Measurements from ENCODE around the gene HSPA4L.

HSPA4L gene

GRCh38 chr4:127782275-127783025 is at the start of gene HSPA4L:
HSPA4L (plus strand) TSS chr4:127782322; CDS start chr4:127782551, 229 bp downstream.
- peak; percentile 1 for DNase-seq (ENCODE audit: low read depth)

GRCh38 chr4:127732623-127733328 is 49.3 kb upstream of the HSPA4L start:
- no peak for DNase-seq (ENCODE audit: low read depth)

GRCh38 chr4:127734976-127735375 is 47.1 kb upstream of the HSPA4L start:
- no peak for DNase-seq (ENCODE audit: low read depth)

GRCh38 chr4:127737295-127737694 is 44.8 kb upstream of the HSPA4L start:
- no peak for DNase-seq (ENCODE audit: low read depth)

GRCh38 chr4:127741247-127741646 is 40.9 kb upstream of the HSPA4L start:
- no peak for DNase-seq (ENCODE audit: low read depth)

GRCh38 chr4:127747883-127748282 is 34.2 kb upstream of the HSPA4L start:
- DNase-seq (ENCODE audit: low read depth), result no peak

GRCh38 chr4:127748957-127749356 is 33.2 kb upstream of the HSPA4L start:
- DNase-seq (ENCODE audit: low read depth), result no peak

- DNase-seq (ENCODE audit: low read depth), result no peak
These were observed 25.2 kb upstream of the HSPA4L start for GRCh38 chr4:127756906-127757305.

GRCh38 chr4:127759228-127759820 is 22.8 kb upstream of the HSPA4L start:
- no peak for DNase-seq (ENCODE audit: low read depth)

GRCh38 chr4:127759893-127760292 is 22.2 kb upstream of the HSPA4L start:
- no peak for DNase-seq (ENCODE audit: low read depth)

- DNase-seq (ENCODE audit: low read depth), result no peak
These were observed 10.4 kb upstream of the HSPA4L start for GRCh38 chr4:127771535-127772275.

- no peak for DNase-seq (ENCODE audit: low read depth)
These were observed 9.1 kb upstream of the HSPA4L start for GRCh38 chr4:127772769-127773671.

GRCh38 chr4:127775843-127776242 is 6.3 kb upstream of the HSPA4L start:
- DNase-seq (ENCODE audit: low read depth), result no peak

- no peak for DNase-seq (ENCODE audit: low read depth)
These were observed 5.5 kb upstream of the HSPA4L start for GRCh38 chr4:127776620-127777019.

GRCh38 chr4:127777487-127777886 is 4.6 kb upstream of the HSPA4L start:
- no peak for DNase-seq (ENCODE audit: low read depth)

GRCh38 chr4:127778102-127778501 is 4.0 kb upstream of the HSPA4L start:
- no peak for DNase-seq (ENCODE audit: low read depth)

GRCh38 chr4:127780598-127780997 is 1.5 kb upstream of the HSPA4L start:
- DNase-seq (ENCODE audit: low read depth), result no peak

GRCh38 chr4:127781300-127782024 is 660 bp upstream of the HSPA4L start:
- DNase-seq (ENCODE audit: low read depth), result peak; percentile 0

- no peak for DNase-seq (ENCODE audit: low read depth)
These were observed 172 bp upstream of the HSPA4L start for GRCh38 chr4:127782025-127782274.

- no peak for DNase-seq (ENCODE audit: low read depth)
These were observed 1.1 kb downstream of the HSPA4L start for GRCh38 chr4:127783026-127783769.

Measured in activated T-helper 1 cell treated with Interleukin-2 at 50 U/mL for 16 hours (primary cell).